HL-60 (cell line): Measurements from ENCODE around the gene MMP3.

ENCODE experiments used
- DNase-seq, 2 experiments: peaks; one replicate each; pipeline ENCODE4 v3.0.0-alpha.2; 2010 to 2020; ENCODE audit warnings: low read depth in 1 of 2, low spot score in 1 of 2
- H3K27ac ChIP-seq: fragments of 250-450 bp; sonication (Bioruptor Pico); replicated peaks from 2 replicates; pipeline ENCODE4 v1.5.1; 2020; ENCODE audit warnings: mild to moderate bottlenecking, moderate library complexity
- H3K27me3 ChIP-seq: fragments of 250-450 bp; sonication (Bioruptor Pico); 2 replicates; pipeline ENCODE4 v1.5.1; 2021; ENCODE audit warnings: mild to moderate bottlenecking, moderate library complexity; ENCODE audit not compliant: insufficient read depth, poor library complexity, severe bottlenecking
- H3K4me3 ChIP-seq: replicated peaks from 2 replicates; pipeline ENCODE4 v1.5.1; 2011; ENCODE audit warnings: mild to moderate bottlenecking, control low read depth, low read length; ENCODE audit not compliant: insufficient read depth
- CTCF ChIP-seq: IDR thresholded peaks from one replicate; pipeline ENCODE4 v1.5.1; 2011; ENCODE audit warnings: low read length, control low read depth, inconsistent platforms; ENCODE audit not compliant: insufficient read depth
- GABPA ChIP-seq: IDR thresholded peaks from 2 replicates; pipeline ENCODE4 v1.6.1; 2012; ENCODE audit warnings: low read depth
- POLR2AphosphoS5 ChIP-seq: IDR thresholded peaks from 2 replicates; pipeline ENCODE4 v1.6.1; 2012; ENCODE audit warnings: low read depth
- REST ChIP-seq: IDR thresholded peaks from 2 replicates; pipeline ENCODE4 v1.6.1; 2012; ENCODE audit warnings: low read depth; ENCODE audit not compliant: insufficient replicate concordance
- SPI1 ChIP-seq: IDR thresholded peaks from 2 replicates; pipeline ENCODE4 v1.6.1; 2012; ENCODE audit warnings: low read depth, mild to moderate bottlenecking, borderline replicate concordance

MMP3 gene

GRCh38 chr11:102788334-102788995 lies 54.9 kb downstream of the MMP3 start:
- no peak for TF ChIP-seq SPI1
- no peak for TF ChIP-seq REST
- TF ChIP-seq POLR2AphosphoS5, result no peak
- TF ChIP-seq CTCF, result no peak
- TF ChIP-seq GABPA, result no peak
- DNase-seq, result no peak
- Histone ChIP-seq H3K4me3 (no peak overlapping the region), H3K27me3 (peaks cover 2% of the 10 kb centered on the region), H3K27ac (no peak overlapping the region)
